Vagina (tissue), 2 donors: ENCODE measurements around the gene PELI2.

Source experiments
- CTCF ChIP-seq, 3 experiments: fragments of 450-650 bp in 2 of 3; fragments of 200-600 bp in 1 of 3; sonication (generic) in 1 of 3; IDR thresholded peaks; one replicate each; pipeline ENCODE4 v1.5.1; 2017 to 2019; ENCODE audit warnings: antibody characterized with exemption in 3 of 3, mild to moderate bottlenecking in 2 of 3, moderate library complexity in 2 of 3
- POLR2A ChIP-seq, 2 donors: fragments of 450-650 bp; IDR thresholded peaks; one replicate each; pipeline ENCODE4 v1.6.1; 2017; ENCODE audit warnings: antibody characterized with exemption in 2 of 2, mild to moderate bottlenecking in 2 of 2, moderate library complexity in 2 of 2
- POLR2AphosphoS5 ChIP-seq, 2 donors: sonication (generic); formaldehyde crosslinking; IDR thresholded peaks; one replicate each; pipeline ENCODE4 v1.9.0; 2017; ENCODE audit warnings: antibody characterized with exemption in 2 of 2, mild to moderate bottlenecking in 2 of 2, low read depth in 1 of 2; ENCODE audit not compliant: insufficient read depth in 1 of 2

GRCh38 chr14:56215180-56215579 is 97.0 kb downstream of the PELI2 start:
- TF ChIP-seq POLR2AphosphoS5 (IDR thresholded peaks at IDR 0.05; ENCODE audit: insufficient read depth in 1 of 2, low read depth in 1 of 2): no peak
- TF ChIP-seq CTCF (IDR thresholded peaks at IDR 0.05): no peak
- TF ChIP-seq POLR2A (IDR thresholded peaks at IDR 0.05): no peak
